Activated B cell treated with CpG ODN at 0.5 μM for 24 hours (primary cell): ENCODE measurements around the gene DTNA. TPM values are rescaled to one million over a fixed set of nuclear protein-coding genes. Genes with fewer than 3 reads are reported as not detected.
"Not testable (repeated sequence)": the region's sequence is repeated elsewhere in the genome, so short reads cannot be mapped to it uniquely, and the experiment has no call there.

Experiments used
- ATAC-seq: fragments of 200-7000 bp; cut with Tn5 transposase; one replicate; pipeline ENCODE4 v1.10.0; 2021; ENCODE audit warnings: low read depth, mild to moderate bottlenecking, moderate library complexity
- CTCF ChIA-PET: fragments of 350-600 bp; sonication (Branson Sonifier 250); formaldehyde crosslinking; loops from one replicate; lab custom pipeline; 2021; ENCODE audit warnings: antibody characterized with exemption; lab: Charles Lee
- POLR2A ChIA-PET: fragments of 350-600 bp; sonication (Branson Sonifier 250); formaldehyde crosslinking; loops from one replicate; lab custom pipeline; 2021; ENCODE audit warnings: antibody characterized with exemption; lab: Charles Lee
- DNase-seq: peaks from one replicate; pipeline ENCODE4 v3.0.0; 2022
- H3K27ac Mint-ChIP-seq: one replicate; pipeline ENCODE4 v1.8.0; 2020; ENCODE audit warnings: mixed read lengths
- H3K27me3 Mint-ChIP-seq: one replicate; pipeline ENCODE4 v1.8.0; 2021; ENCODE audit warnings: mixed read lengths
- H3K36me3 Mint-ChIP-seq: one replicate; pipeline ENCODE4 v1.8.0; 2021; ENCODE audit warnings: low read depth, mixed read lengths
- H3K4me1 Mint-ChIP-seq: one replicate; pipeline ENCODE4 v1.8.0; 2021; ENCODE audit warnings: mixed read lengths
- H3K4me3 Mint-ChIP-seq: one replicate; pipeline ENCODE4 v1.8.0; 2020; ENCODE audit warnings: mild to moderate bottlenecking, mixed read lengths
- H3K9me3 Mint-ChIP-seq: one replicate; pipeline ENCODE4 v1.8.0; 2020; ENCODE audit warnings: mixed read lengths
- intact Hi-C: fragments of 100-400 bp; cut with micrococcal nuclease; formaldehyde crosslinking; loops from one replicate; pipeline ENCODE4 v1.15.1; 2024
- total RNA-seq: library from RNA; stranded (reverse); gene quantifications from 2 replicates; pipeline ENCODE4 v1.2.3, GENCODE V29; 2022
- TF ChIP-seq, protein P1 (sequence below): fragments of 200-600 bp; IDR thresholded peaks from one replicate; pipeline ENCODE4 v1.8.0; 2022; ENCODE audit warnings: antibody characterized with exemption, mild to moderate bottlenecking

The DTNA gene
- total RNA-seq, 1 donor from 2014 or later: not detected

DNA sequence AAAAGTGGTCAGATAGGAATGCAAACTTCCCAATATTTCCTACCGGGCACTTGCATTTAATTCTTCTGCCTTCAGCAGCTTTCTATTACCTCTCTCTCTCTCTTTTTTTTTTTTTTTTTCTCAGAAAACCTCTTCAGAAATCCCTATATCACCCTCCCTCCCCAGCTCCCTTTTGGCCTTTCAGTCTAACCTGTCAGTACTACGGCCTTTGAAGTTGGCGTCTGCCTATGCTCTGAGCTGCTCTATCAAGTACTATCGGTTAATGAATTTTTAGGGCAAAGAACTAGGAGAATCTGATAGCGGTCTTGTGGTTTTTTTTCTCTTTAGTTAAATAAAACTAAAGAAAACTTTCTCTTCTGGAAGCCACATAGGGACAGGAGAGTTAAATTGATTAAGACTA, 208.8 kb downstream of the DTNA start:
- H3K36me3 Mint-ChIP-seq: no peaks in the 10 kb centered on the region
- TF ChIP-seq, protein P1, sequence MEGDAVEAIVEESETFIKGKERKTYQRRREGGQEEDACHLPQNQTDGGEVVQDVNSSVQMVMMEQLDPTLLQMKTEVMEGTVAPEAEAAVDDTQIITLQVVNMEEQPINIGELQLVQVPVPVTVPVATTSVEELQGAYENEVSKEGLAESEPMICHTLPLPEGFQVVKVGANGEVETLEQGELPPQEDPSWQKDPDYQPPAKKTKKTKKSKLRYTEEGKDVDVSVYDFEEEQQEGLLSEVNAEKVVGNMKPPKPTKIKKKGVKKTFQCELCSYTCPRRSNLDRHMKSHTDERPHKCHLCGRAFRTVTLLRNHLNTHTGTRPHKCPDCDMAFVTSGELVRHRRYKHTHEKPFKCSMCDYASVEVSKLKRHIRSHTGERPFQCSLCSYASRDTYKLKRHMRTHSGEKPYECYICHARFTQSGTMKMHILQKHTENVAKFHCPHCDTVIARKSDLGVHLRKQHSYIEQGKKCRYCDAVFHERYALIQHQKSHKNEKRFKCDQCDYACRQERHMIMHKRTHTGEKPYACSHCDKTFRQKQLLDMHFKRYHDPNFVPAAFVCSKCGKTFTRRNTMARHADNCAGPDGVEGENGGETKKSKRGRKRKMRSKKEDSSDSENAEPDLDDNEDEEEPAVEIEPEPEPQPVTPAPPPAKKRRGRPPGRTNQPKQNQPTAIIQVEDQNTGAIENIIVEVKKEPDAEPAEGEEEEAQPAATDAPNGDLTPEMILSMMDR: no peak
- H3K9me3 Mint-ChIP-seq: no peaks in the 10 kb centered on the region
- H3K27ac Mint-ChIP-seq: no peak overlapping the region
- peaks cover 12% of the 10 kb centered on the region for H3K27me3 Mint-ChIP-seq
- no peak overlapping the region for H3K4me3 Mint-ChIP-seq
- CTCF ChIA-PET: no interaction called here
- intact Hi-C loops: no loop called here
- DNase-seq (no peak), ATAC-seq (no peak)
- H3K4me1 Mint-ChIP-seq: no peaks in the 10 kb centered on the region
- POLR2A ChIA-PET: no interaction called here

DNA sequence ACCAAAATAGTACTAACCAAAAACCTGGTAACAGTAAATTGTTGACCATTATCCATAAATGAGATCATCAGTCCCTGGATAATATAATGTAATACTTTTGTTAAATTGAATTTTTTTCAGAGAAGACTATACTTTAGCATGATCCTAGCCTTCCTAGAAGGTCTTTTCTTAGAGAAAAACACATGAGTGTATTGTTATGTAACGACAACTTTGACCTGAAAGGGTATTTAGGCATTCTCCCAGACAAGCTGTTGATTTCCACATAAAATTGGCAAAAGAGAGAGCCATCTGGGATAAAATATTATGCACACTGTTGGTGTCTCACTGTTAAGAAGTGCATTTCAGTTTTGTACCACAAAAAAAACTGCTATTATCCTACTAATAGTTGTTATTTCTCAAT, 211.1 kb downstream of the DTNA start:
- TF ChIP-seq, protein P1: no peak
- H3K4me1 Mint-ChIP-seq: no peaks in the 10 kb centered on the region
- H3K27ac Mint-ChIP-seq: no peak overlapping the region
- H3K9me3 Mint-ChIP-seq: no peaks in the 10 kb centered on the region
- CTCF ChIA-PET: no interaction called here
- no peaks in the 10 kb centered on the region for H3K36me3 Mint-ChIP-seq
- no peak overlapping the region for H3K4me3 Mint-ChIP-seq
- DNase-seq: no peak
- no peak for ATAC-seq
- POLR2A ChIA-PET: no interaction called here
- intact Hi-C loops: no loop called here
- peaks cover 12% of the 10 kb centered on the region for H3K27me3 Mint-ChIP-seq

DNA sequence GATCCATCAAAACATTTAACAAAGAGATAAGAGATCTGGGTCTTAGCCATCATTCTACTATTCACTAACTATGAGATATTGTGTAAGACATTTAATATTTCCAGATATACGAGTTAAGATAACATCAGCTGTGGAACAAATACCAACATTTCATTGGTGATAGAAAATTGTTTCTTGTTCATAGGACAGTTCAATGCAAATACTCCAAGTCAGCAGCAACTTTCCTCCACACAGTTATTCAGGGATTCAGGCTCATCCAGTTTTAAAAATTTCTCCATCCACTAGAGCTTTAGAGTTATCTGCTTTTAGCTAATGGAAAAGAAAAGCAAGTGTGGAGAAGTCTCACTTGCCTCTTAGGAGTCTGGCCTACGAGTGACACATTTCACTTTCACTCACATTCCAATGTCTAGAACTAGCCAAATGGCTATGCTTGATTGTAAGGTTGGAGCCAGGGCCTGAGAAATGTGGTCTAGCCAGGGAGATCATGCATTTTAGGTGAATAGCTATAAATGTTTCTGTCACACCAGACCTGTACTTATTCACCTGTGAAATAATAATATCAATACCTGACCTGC, 211.8 kb downstream of the DTNA start:
- H3K4me1 Mint-ChIP-seq: no peaks in the 10 kb centered on the region
- ChIA-PET CTCF (no interaction called here), POLR2A (no interaction called here)
- H3K9me3 Mint-ChIP-seq: no peaks in the 10 kb centered on the region
- H3K4me3 Mint-ChIP-seq: no peak overlapping the region
- no peaks in the 10 kb centered on the region for H3K36me3 Mint-ChIP-seq
- intact Hi-C loops: no loop called here
- no peak overlapping the region for H3K27ac Mint-ChIP-seq
- DNase-seq: no peak
- TF ChIP-seq, protein P1: no peak
- no peak for ATAC-seq
- H3K27me3 Mint-ChIP-seq: peaks cover 12% of the 10 kb centered on the region

DNA sequence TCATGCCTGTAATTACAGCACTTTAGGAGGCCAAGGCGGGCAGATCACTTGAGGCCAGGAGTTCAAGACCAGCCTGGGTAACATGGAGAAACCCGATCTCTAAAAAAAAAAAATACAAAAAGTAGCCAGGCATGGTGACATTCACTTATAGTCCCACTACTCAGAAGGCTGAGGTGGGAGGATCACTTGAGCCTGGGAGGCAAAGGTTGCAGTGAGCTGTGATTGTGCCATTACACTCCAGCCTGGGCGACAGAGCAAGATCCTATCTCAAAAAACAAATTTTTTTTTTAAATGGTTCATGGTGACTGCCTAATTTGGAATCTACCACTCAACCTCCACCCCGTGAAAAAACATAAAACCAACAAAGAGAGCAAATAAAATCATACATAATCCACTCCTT, 212.5 kb downstream of the DTNA start:
- H3K36me3 Mint-ChIP-seq, H3K4me1 Mint-ChIP-seq, CTCF ChIA-PET, H3K27ac Mint-ChIP-seq, intact Hi-C loops, H3K9me3 Mint-ChIP-seq, H3K4me3 Mint-ChIP-seq, ATAC-seq, POLR2A ChIA-PET, DNase-seq: not testable (repeated sequence)
- H3K27me3 Mint-ChIP-seq: peaks cover 12% of the 10 kb centered on the region

DNA sequence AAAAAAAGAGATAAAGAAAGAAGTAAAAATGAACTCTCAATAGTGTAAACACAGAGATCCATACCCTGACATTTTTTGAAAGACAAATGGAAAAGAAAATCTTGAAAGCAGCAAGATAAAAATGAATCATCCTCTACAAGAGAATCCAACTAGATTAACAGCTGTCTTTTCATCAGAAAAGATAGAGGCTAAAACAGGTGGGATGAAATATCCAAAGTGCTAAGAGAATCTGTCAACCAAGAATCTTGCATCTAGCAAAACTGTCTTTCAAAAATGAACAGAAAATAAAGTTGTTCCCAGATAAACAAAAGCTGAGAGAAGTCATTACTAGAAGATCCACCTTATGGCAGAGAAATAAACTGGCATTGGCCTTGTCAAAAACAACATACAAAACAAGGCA, 213.8 kb downstream of the DTNA start:
- POLR2A ChIA-PET: no interaction called here
- Mint-ChIP-seq H3K4me1 (no peaks in the 10 kb centered on the region), H3K9me3 (no peaks in the 10 kb centered on the region), H3K4me3 (no peak overlapping the region), H3K27me3 (peaks cover 12% of the 10 kb centered on the region), H3K27ac (no peak overlapping the region), H3K36me3 (no peaks in the 10 kb centered on the region)
- CTCF ChIA-PET: no interaction called here
- DNase-seq (no peak), ATAC-seq (no peak)
- TF ChIP-seq, protein P1: no peak
- intact Hi-C loops: no loop called here

DNA sequence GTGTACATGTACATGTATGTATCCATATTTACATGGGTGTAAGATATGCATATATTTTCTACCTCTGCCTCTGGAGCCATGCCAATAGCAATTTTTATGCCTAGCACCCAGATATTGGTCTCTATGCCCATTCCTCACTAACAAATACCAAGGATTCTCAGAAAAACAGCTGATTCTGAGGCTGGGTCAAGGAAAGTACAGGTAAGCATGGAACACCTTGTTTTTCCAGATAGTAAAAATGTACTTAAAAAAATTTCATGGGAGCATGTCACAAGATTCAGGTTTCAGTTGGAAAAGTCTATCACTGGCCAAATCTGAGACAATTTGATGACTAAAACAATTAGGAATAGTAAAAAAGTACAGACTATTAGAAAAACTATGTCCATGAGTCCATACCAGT, 216.6 kb downstream of the DTNA start:
- no peaks in the 10 kb centered on the region for H3K36me3 Mint-ChIP-seq
- no peak overlapping the region for H3K27ac Mint-ChIP-seq
- TF ChIP-seq, protein P1: no peak
- H3K27me3 Mint-ChIP-seq: peaks cover 9% of the 10 kb centered on the region
- H3K4me1 Mint-ChIP-seq: no peaks in the 10 kb centered on the region
- no peaks in the 10 kb centered on the region for H3K9me3 Mint-ChIP-seq
- ATAC-seq: no peak
- POLR2A ChIA-PET: no interaction called here
- CTCF ChIA-PET: no interaction called here
- intact Hi-C loops: no loop called here
- DNase-seq: no peak
- no peak overlapping the region for H3K4me3 Mint-ChIP-seq
